Brain microvascular endothelial cell (primary cell): ENCODE data around the gene APCDD1.

Experiments
- DNase-seq: peaks from one replicate; pipeline ENCODE4 v3.0.0-alpha.2; 2020
- H3K27ac ChIP-seq: fragments of 250-450 bp; sonication (Bioruptor Pico); 2 replicates; pipeline ENCODE4 v1.5.1; 2020; ENCODE audit warnings: mild to moderate bottlenecking, moderate library complexity
- H3K27me3 ChIP-seq: fragments of 250-450 bp; sonication (Bioruptor Pico); replicated peaks from 2 replicates; pipeline ENCODE4 v1.5.1; 2020; ENCODE audit warnings: mild to moderate bottlenecking
- H3K36me3 ChIP-seq: fragments of 250-450 bp; sonication (Bioruptor Pico); replicated peaks from 2 replicates; pipeline ENCODE4 v1.5.1; 2020; ENCODE audit warnings: mild to moderate bottlenecking
- H3K4me3 ChIP-seq: 2 replicates; pipeline ENCODE4 v1.5.1; 2011; ENCODE audit warnings: low read depth, mild to moderate bottlenecking, control low read depth, low read length, moderate library complexity
- in situ Hi-C: cut with HindIII; loops from 2 replicates; pipeline ENCODE4 v1.10.0; 2017; ENCODE audit warnings: low sequenced_read_pairs, low pct_ligation_motif_present
- TF ChIP-seq, protein P1 (sequence below): IDR thresholded peaks from 2 replicates; pipeline ENCODE4 v1.5.1; 2011; ENCODE audit warnings: low read depth, mild to moderate bottlenecking, moderate library complexity, low read length, control low read depth, inconsistent platforms; ENCODE audit errors: missing control alignments

APCDD1 gene

DNA sequence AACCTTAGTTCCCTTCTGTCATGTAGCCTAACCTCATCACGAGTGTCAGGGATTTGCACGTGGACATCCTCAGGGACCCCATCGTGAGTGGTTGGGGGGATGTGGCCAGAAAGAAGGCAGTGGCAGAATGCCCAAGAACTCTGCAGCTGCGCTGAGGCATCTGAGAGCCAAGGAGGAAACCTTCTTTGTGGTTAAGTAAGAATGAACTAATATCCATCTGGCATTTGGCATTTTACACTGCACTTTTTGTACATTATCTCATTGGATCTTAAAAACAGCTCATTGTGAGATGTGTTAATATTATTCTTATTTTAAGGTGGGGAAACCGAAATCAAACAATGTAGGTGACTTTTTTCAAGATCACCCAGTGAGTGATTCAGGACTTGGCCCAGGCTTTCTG lies 32.6 kb upstream of the APCDD1 start:
- Histone ChIP-seq H3K4me3 (no peak overlapping the region), H3K36me3 (no peaks in the 10 kb centered on the region), H3K27me3 (no peaks in the 10 kb centered on the region), H3K27ac (no peak overlapping the region)
- TF ChIP-seq, protein P1, sequence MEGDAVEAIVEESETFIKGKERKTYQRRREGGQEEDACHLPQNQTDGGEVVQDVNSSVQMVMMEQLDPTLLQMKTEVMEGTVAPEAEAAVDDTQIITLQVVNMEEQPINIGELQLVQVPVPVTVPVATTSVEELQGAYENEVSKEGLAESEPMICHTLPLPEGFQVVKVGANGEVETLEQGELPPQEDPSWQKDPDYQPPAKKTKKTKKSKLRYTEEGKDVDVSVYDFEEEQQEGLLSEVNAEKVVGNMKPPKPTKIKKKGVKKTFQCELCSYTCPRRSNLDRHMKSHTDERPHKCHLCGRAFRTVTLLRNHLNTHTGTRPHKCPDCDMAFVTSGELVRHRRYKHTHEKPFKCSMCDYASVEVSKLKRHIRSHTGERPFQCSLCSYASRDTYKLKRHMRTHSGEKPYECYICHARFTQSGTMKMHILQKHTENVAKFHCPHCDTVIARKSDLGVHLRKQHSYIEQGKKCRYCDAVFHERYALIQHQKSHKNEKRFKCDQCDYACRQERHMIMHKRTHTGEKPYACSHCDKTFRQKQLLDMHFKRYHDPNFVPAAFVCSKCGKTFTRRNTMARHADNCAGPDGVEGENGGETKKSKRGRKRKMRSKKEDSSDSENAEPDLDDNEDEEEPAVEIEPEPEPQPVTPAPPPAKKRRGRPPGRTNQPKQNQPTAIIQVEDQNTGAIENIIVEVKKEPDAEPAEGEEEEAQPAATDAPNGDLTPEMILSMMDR: no peak
- in situ Hi-C loops: no loop called here
- DNase-seq: no peak

DNA sequence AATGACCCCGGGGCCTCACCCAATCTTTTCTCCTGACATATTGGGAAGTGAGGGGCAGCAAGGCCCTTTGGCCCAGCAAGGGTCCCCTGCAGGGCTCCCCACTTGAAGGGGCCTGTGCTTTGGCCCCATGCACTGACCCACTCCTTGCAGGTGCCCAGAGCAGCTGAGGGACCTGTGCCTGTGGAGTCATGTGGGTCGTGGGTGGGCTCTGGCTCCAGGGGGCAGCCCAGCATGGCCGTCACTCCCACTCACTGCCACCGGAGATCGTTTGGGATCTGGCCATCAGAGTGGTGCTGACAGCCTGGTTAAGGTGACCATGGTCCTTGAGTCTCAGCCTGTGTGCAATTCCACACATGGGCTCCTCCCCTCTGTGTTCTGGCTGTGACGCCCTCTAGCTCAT lies 31.7 kb upstream of the APCDD1 start:
- no peak for DNase-seq
- TF ChIP-seq, protein P1: no peak
- Histone ChIP-seq H3K4me3 (no peak overlapping the region), H3K36me3 (no peaks in the 10 kb centered on the region), H3K27me3 (no peaks in the 10 kb centered on the region), H3K27ac (no peak overlapping the region)
- in situ Hi-C loops: no loop called here

DNA sequence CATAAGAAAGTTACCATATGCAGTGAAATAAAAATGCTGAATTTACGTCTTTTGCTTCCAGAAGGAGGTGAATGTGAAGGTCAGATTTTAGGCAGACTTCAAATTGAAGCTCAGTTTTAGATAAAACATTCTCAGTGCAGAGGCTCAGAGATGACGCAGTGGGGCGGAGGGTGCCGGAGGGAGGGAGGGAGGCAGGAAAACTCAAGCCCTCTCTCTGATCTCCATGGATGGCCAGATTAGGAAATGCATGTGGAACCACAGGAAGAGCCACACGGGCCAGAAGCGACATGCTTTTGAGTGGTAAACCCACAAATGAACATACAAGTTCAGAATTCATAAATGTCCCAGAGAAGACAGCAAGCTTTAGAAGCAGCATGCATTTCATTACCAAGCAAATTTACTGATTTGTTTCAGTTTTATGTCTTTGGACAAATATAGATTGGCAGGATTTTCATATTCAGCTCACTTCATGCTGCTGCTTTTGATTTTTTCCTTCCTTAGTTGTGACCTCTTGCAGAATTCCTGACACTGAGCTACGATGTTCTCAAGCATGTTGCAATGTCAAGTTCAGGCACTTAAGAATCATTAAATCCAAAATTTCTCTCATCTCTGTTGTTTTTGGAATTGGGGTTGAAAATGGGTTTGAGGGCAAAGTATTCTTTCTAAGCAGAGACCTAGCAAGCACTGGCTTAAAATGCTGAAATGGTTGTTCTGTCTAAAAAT lies 29.7 kb upstream of the APCDD1 start:
- H3K4me3 ChIP-seq: no peak overlapping the region
- no peak overlapping the region for H3K27ac ChIP-seq
- no peaks in the 10 kb centered on the region for H3K36me3 ChIP-seq
- in situ Hi-C loops: no loop called here
- H3K27me3 ChIP-seq: no peaks in the 10 kb centered on the region
- DNase-seq: no peak
- TF ChIP-seq, protein P1: no peak

DNA sequence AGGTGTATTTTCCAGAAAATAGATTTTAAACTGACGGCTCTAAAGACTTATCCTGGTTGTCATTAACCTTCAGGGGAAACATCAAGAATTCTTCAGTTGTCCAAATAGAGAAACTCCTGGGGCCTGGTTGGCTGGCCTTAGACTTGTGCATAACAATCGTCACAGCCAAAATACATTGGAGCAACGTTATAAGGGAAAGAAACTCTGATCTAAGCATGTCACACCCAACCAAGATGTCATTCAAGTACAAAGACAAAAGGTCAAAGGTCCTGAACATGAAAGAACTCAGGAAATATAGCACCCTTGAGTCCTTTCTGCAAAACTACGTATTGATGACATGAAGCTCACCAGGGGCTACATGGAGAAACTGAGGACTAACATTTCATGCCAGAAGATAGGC lies 23.8 kb upstream of the APCDD1 start:
- in situ Hi-C loops: no loop called here
- DNase-seq: no peak
- TF ChIP-seq, protein P1: no peak

DNA sequence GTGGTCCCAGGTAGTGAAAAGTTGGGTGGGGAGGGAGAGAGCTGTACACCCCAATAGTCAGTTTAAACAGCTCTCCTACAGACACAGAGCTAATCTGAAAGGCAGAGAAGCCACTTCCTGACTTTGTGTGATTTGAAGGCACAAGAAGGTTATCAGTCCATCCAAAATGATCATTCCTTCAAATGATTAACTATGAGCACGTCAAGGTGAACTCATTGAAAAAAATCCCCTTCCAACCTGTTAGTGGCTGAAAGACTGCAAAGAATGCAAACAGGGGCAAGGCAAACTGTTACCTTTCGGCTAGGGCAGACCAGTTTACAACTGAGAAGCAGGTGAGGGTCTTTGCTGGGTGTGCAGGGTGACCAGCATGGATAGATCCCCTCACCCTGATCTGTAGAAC lies 22.8 kb upstream of the APCDD1 start:
- no peak overlapping the region for H3K27ac ChIP-seq
- no peaks in the 10 kb centered on the region for H3K27me3 ChIP-seq
- TF ChIP-seq, protein P1: no peak
- no peaks in the 10 kb centered on the region for H3K36me3 ChIP-seq
- no peak overlapping the region for H3K4me3 ChIP-seq
- no peak for DNase-seq
- in situ Hi-C loops: no loop called here

More for the DNA sequence above, 23.8 kb upstream of the APCDD1 start:
- Histone ChIP-seq H3K27me3 (no peaks in the 10 kb centered on the region), H3K27ac (no peak overlapping the region), H3K36me3 (no peaks in the 10 kb centered on the region), H3K4me3 (no peak overlapping the region)

DNA sequence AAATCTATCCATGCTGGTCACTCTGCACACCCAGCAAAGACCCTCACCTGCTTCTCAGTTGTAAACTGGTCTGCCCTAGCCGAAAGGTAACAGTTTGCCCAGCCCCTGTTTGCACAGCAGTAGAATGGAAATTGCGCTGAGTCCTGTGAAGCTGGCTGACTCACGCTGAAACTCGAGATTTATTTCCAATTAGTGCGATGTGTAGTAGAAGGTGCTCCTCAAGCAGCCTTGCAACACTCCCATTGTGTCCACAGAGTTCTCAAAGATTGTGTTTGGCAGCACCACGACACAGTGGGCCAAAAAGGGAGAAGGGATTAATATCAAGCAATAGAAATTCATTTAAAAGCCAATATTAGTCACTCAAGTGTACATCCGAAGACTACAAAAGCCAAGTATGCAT lies 21.7 kb upstream of the APCDD1 start:
- H3K4me3 ChIP-seq: no peak overlapping the region
- no peak overlapping the region for H3K27ac ChIP-seq
- TF ChIP-seq, protein P1: no peak
- H3K27me3 ChIP-seq: no peaks in the 10 kb centered on the region
- DNase-seq: no peak
- in situ Hi-C loops: no loop called here
- H3K36me3 ChIP-seq: no peaks in the 10 kb centered on the region
